ENCODE measurements around the gene LSAMP. TPM values are rescaled to one million over a fixed set of nuclear protein-coding genes. Genes with fewer than 3 reads are reported as not detected.

LSAMP gene
- total and polyA plus RNA-seq, 9 of the 15 experiments (the other 6 are each of a cell fraction or from before 2014, with no cell fraction given) = 0.09 to 0.11 TPM; not detected in 7

- no peaks in the 10 kb centered on the region for H3K27me3 ChIP-seq (ENCODE audit: control insufficient read depth in 2 of 2, insufficient read depth in 2 of 2, low read length in 2 of 2)
- ChIA-PET CTCF (ENCODE audit: low intra/inter-chr PET ratio) (no interaction called here), POLR2A (no interaction called here)
- TF ChIP-seq ZNF589 (CRISPR knock-in tag; IDR thresholded peaks at IDR 0.05; ENCODE audit: low read depth) (no peak), ZNF41 (CRISPR knock-in tag; conservative IDR thresholded peaks at IDR 0.05) (no peak), TEAD1 (CRISPR knock-in tag; IDR thresholded peaks at IDR 0.05) (no peak), SOX6 (IDR thresholded peaks at IDR 0.05) (no peak), ZNF174 (CRISPR knock-in tag; IDR thresholded peaks at IDR 0.05) (no peak), ZKSCAN3 (CRISPR knock-in tag; IDR thresholded peaks at IDR 0.05) (no peak), SRSF3 (IDR thresholded peaks at IDR 0.05; ENCODE audit: insufficient read depth, low read length) (no peak), ZNF778 (CRISPR knock-in tag; IDR thresholded peaks at IDR 0.05) (no peak), TGIF2 (CRISPR knock-in tag; IDR thresholded peaks at IDR 0.05) (no peak), FOXJ2 (tag; IDR thresholded peaks at IDR 0.05) (no peak), MTA2 (IDR thresholded peaks at IDR 0.05; ENCODE audit: low read depth) (no peak)
- intact Hi-C loops (cut with micrococcal nuclease) = no loop called here
- H4K20me1 ChIP-seq (replicated peaks; ENCODE audit: control insufficient read depth, insufficient read depth, low read length) = no peaks in the 10 kb centered on the region
- no peak overlapping the region for H3K9ac ChIP-seq (ENCODE audit: insufficient read depth in 1 of 2, low read depth in 2 of 2, low read length in 2 of 2)
- in situ Hi-C loops (cut with MboI) = no loop called here
- H3K9me3 ChIP-seq (replicated peaks; ENCODE audit: control insufficient read depth, insufficient read depth, low read depth, low read length) = no peaks in the 10 kb centered on the region
- DNase-seq (ENCODE audit: extremely low read depth in 1 of 4, low spot score in 3 of 4) (no peak), FAIRE-seq (no peak), ATAC-seq (no peak)
- BruUV-seq (replicated peaks) = no TSS peak
- H3K4me3 ChIP-seq = no peak overlapping the region
- no peak overlapping the region for H3K4me2 ChIP-seq (ENCODE audit: insufficient read depth, low read length)
- no peaks in the 10 kb centered on the region for H3K4me1 ChIP-seq (replicated peaks in 1 of 2; ENCODE audit: control insufficient read depth in 2 of 2, insufficient read depth in 2 of 2, low read length in 2 of 2)
- WGBS (ENCODE audit: insufficient coverage, low coverage, missing lambda C conversion rate) = 0% methylated on average over 2 of the region's 2 CpGs
- no peak overlapping the region for H2AFZ ChIP-seq (ENCODE audit: low read depth, low read length)
- no peaks in the 10 kb centered on the region for H3K79me2 ChIP-seq (ENCODE audit: control insufficient read depth, insufficient read depth, low read length)
- H3K27ac ChIP-seq (ENCODE audit: extremely low read depth, low read depth, low read length) = no peak overlapping the region
- no peaks in the 10 kb centered on the region for H3K36me3 ChIP-seq (ENCODE audit: control insufficient read depth, insufficient read depth, low read length)
- H3K9me1 ChIP-seq (ENCODE audit: control insufficient read depth, insufficient read depth, low read length) = no peaks in the 10 kb centered on the region
Measured at GRCh38 chr3:116405231-116405630, 40.1 kb downstream of the LSAMP start.
